ENCODE results near the gene GET4.

GET4 gene

GRCh38 chr7:895451-896052 lies 19.2 kb downstream of the GET4 start:
- H3K27ac ChIP-seq: no peak overlapping the region
- TF ChIP-seq, protein P1, sequence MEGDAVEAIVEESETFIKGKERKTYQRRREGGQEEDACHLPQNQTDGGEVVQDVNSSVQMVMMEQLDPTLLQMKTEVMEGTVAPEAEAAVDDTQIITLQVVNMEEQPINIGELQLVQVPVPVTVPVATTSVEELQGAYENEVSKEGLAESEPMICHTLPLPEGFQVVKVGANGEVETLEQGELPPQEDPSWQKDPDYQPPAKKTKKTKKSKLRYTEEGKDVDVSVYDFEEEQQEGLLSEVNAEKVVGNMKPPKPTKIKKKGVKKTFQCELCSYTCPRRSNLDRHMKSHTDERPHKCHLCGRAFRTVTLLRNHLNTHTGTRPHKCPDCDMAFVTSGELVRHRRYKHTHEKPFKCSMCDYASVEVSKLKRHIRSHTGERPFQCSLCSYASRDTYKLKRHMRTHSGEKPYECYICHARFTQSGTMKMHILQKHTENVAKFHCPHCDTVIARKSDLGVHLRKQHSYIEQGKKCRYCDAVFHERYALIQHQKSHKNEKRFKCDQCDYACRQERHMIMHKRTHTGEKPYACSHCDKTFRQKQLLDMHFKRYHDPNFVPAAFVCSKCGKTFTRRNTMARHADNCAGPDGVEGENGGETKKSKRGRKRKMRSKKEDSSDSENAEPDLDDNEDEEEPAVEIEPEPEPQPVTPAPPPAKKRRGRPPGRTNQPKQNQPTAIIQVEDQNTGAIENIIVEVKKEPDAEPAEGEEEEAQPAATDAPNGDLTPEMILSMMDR (conservative IDR thresholded peaks at IDR 0.05): no peak

GRCh38 chr7:896346-897075 lies 20.2 kb downstream of the GET4 start:
- H3K27ac ChIP-seq: no peak overlapping the region
- TF ChIP-seq, protein P1 (conservative IDR thresholded peaks at IDR 0.05): no peak

GRCh38 chr7:897086-897485 lies 20.7 kb downstream of the GET4 start:
- TF ChIP-seq, protein P1 (conservative IDR thresholded peaks at IDR 0.05): no peak
- peak overlapping the region; percentile 51 for H3K27ac ChIP-seq

DNA sequence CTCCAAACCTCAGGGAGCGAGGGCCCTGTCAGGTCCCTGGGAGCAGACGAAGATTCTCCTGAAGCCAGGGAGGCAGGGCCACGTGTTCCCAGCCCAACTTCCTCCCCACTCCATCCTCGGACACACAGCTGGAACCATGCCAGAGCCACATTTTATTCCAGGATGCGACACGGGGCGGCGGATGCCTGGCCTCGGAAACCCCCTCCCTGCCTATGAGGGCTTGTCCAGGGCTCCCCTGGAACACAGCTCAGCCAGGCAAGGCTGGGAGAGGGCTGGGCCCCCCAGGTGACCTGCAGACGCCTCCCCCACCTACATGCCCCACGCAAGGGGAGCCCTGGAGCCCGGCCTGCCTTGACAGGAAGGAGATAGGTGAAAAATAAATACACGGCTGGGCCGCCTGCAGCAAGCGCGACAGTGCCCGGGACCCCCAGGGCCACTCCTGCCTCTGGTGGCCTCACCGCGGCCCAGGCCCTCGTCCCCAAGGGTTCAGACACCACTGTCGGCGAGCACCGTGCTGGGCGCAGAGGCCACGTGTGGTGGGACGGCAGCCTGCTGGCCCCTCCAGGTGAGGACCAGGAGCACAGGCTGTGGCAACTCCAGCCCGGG lies 21.5 kb downstream of the GET4 start:
- H3K27ac ChIP-seq: peak overlapping the region; percentile 51
- TF ChIP-seq, protein P1 (conservative IDR thresholded peaks at IDR 0.05): no peak

GRCh38 chr7:898460-898854 lies 22.1 kb downstream of the GET4 start:
- TF ChIP-seq, protein P1 (conservative IDR thresholded peaks at IDR 0.05): no peak
- peak overlapping the region; percentile 51 for H3K27ac ChIP-seq

DNA sequence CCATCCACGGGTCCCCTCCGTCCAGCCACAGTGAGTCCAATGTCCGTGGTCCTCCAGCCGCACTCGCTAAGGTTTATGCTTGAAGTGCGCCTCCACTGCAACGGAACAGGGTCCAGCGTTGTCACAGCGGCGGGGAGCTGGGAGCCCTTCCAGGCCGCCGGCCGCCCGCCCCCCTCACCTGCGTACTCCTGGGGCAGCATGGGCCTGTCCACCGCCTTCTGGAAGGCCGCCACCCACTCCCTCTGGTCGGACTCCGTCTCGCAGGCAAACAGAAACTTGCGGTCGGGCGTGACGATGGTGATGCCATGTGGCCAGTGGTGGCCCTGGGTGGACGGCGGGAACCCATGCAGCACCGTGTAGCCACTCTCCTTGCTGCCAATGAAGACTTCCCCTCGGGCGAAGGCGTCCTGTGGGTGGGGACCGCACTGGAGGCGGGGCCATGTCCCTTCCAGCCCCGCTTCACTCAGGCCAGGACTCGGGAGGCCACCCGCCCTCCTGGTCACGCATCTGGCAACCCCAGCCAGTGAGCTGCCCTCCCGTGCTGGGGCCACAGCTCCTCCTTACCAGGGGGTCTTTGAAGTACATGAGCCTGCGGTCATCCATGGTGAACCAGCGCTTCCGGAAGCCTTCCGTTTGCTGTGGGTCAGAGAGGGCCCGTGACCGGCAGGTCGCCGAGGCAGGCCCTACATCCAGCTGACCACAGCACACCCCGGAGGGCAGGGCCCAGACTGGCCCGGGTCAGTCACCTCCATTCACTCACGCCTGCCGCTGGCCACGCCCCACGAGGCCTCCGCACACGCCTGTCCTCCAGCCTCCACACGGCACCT lies 22.7 kb downstream of the GET4 start:
- TF ChIP-seq, protein P1 (conservative IDR thresholded peaks at IDR 0.05): no peak
- H3K27ac ChIP-seq: no peak overlapping the region

DNA sequence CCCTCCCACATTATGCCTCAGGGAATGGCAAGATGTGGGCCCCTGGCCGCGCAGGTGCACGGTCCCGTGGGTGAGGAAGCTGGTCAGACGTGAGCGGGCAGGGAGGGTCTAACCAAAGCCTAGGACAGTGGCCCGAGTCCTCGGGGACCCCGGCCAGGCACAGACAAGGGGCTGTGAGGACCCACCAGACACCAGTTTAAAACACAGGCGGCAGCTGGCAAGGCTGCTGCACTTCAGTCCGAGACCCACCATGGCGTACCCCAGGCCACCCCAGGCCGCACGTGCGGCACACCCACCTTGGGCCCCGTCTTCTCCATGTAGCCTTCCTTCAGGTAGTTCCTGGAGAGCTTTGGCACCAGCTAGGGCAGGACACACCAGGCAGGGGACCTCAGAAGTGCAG lies 23.5 kb downstream of the GET4 start:
- TF ChIP-seq, protein P1 (conservative IDR thresholded peaks at IDR 0.05): no peak
- H3K27ac ChIP-seq: no peak overlapping the region

Measured in VCaP (cell line).